ENCODE data around the gene PTPN14. TPM values are rescaled to one million over a fixed set of nuclear protein-coding genes. Genes with fewer than 3 reads are reported as not detected.

The PTPN14 gene
- total and polyA plus RNA-seq, 2 of the 4 experiments (the other 2 are of a cell fraction), result 21.5 to 31.7 TPM

GRCh38 chr1:214518361-214518760, 33.0 kb downstream of the PTPN14 start:
- no peak overlapping the region for H3K14ac ChIP-seq (replicated peaks; ENCODE audit: low read depth, low read length)
- peak overlapping the region in 1 of 2 experiments; percentile 47; a peak in 1 of 4 replicates for H4K8ac ChIP-seq (ENCODE audit: low read depth in 2 of 2, low read length in 2 of 2)
- H4K5ac ChIP-seq (ENCODE audit: low read depth, low read length), result no peak overlapping the region
- DNase-seq, result peak; percentile 44
- H2BK15ac ChIP-seq (ENCODE audit: low read depth, low read length), result no peak overlapping the region
- no TSS peak for BruUV-seq (replicated peaks)
- H3K27ac ChIP-seq (ENCODE audit: insufficient read depth, low read length), result peak overlapping the region; percentile 74; the same call in 1 of the 2 replicates
- peaks cover 29 to 89% of the 10 kb centered on the region in 2 experiments for H3K79me1 ChIP-seq (ENCODE audit: low read depth in 1 of 2, low read length in 2 of 2)
- H4K20me1 ChIP-seq (ENCODE audit: insufficient read depth, low read length), result peaks cover 71% of the 10 kb centered on the region
- POLR2A ChIA-PET (ENCODE audit: unreplicated experiment), result no interaction called here
- no peak overlapping the region for H3K9ac ChIP-seq (ENCODE audit: low read depth, low read length)
- peak overlapping the region; percentile 72; the same call in 1 of the 2 replicates for H2AK5ac ChIP-seq (ENCODE audit: low read depth, low read length)
- no peaks in the 10 kb centered on the region for H3K9me3 ChIP-seq (ENCODE audit: control insufficient read depth, insufficient read depth, low read length)
- H3K4ac ChIP-seq (ENCODE audit: low read depth, low read length), result peak overlapping the region; percentile 50
- H3K4me3 ChIP-seq (ENCODE audit: insufficient read depth, low read depth, low read length), result no peak overlapping the region
- peak overlapping the region; percentile 12; the same call in 1 of the 2 replicates for H3K4me2 ChIP-seq (ENCODE audit: low read depth, low read length)
- TF ChIP-seq NFE2L2 (IDR thresholded peaks at IDR 0.05; ENCODE audit: low read depth, low read length), result no peak
- no peak for TF ChIP-seq RCOR1 (IDR thresholded peaks at IDR 0.05; ENCODE audit: insufficient replicate concordance, low read length)
- TF ChIP-seq SMC3 (IDR thresholded peaks at IDR 0.05; ENCODE audit: low read depth, low read length), result no peak
- TF ChIP-seq, protein P1, sequence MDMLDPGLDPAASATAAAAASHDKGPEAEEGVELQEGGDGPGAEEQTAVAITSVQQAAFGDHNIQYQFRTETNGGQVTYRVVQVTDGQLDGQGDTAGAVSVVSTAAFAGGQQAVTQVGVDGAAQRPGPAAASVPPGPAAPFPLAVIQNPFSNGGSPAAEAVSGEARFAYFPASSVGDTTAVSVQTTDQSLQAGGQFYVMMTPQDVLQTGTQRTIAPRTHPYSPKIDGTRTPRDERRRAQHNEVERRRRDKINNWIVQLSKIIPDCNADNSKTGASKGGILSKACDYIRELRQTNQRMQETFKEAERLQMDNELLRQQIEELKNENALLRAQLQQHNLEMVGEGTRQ (IDR thresholded peaks at IDR 0.05; ENCODE audit: low read depth, low read length), result no peak
- TF ChIP-seq POLR2A (IDR thresholded peaks at IDR 0.05; ENCODE audit: low read depth, low read length), result no peak
- no peak for TF ChIP-seq MXI1 (IDR thresholded peaks at IDR 0.05; ENCODE audit: borderline replicate concordance, low read depth, low read length)
- no peak for TF ChIP-seq RFX5 (IDR thresholded peaks at IDR 0.05; ENCODE audit: low read depth, low read length)
- TF ChIP-seq CHD1 (IDR thresholded peaks at IDR 0.05; ENCODE audit: low read depth, low read length), result no peak
- no peak for TF ChIP-seq MAFK (IDR thresholded peaks at IDR 0.05; ENCODE audit: low read depth, low read length)
- TF ChIP-seq CEBPB (IDR thresholded peaks at IDR 0.05; ENCODE audit: low read depth, low read length), result no peak
- TF ChIP-seq MAZ (IDR thresholded peaks at IDR 0.05; ENCODE audit: borderline replicate concordance, low read depth, low read length), result no peak
- TF ChIP-seq CTCF (conservative IDR thresholded peaks at IDR 0.05; ENCODE audit: low read depth, low read length), result no peak
- no peak for TF ChIP-seq RAD21 (IDR thresholded peaks at IDR 0.05; ENCODE audit: low read length)
- no peak for TF ChIP-seq FOS (IDR thresholded peaks at IDR 0.05; ENCODE audit: low read depth, low read length)
- peaks cover 19% of the 10 kb centered on the region for H3K9me1 ChIP-seq (ENCODE audit: insufficient read depth, low read length)
- dilution Hi-C loops (cut with HindIII; ENCODE audit: low sequenced_read_pairs, unreplicated experiment), result no loop called here
- H2BK5ac ChIP-seq (ENCODE audit: low read depth, low read length, poor library complexity, severe bottlenecking), result peak overlapping the region; percentile 73
- no peak overlapping the region; the same call in 1 of the 2 replicates for H2BK120ac ChIP-seq (ENCODE audit: low read depth, low read length)
- no peaks in the 10 kb centered on the region for H3K27me3 ChIP-seq (ENCODE audit: control insufficient read depth, insufficient read depth, low read length)
- CTCF ChIA-PET, result no interaction called here
- H3K4me1 ChIP-seq (ENCODE audit: control insufficient read depth, insufficient read depth, low read length), result peaks cover 23% of the 10 kb centered on the region
- H3K23ac ChIP-seq (ENCODE audit: low read depth, low read length), result no peak overlapping the region
- H2AFZ ChIP-seq (replicated peaks; ENCODE audit: low read length, poor library complexity), result no peak overlapping the region
- no peak overlapping the region for H2AK9ac ChIP-seq (replicated peaks; ENCODE audit: low read depth, low read length, poor library complexity)
- no peak overlapping the region for H3K56ac ChIP-seq (ENCODE audit: extremely low read depth, insufficient read depth, low read length)
- H3K36me3 ChIP-seq (ENCODE audit: control insufficient read depth, insufficient read depth, low read length), result no peaks in the 10 kb centered on the region
- no peak overlapping the region; the same call in 1 of the 2 replicates for H3K18ac ChIP-seq (ENCODE audit: low read depth, low read length)
- in situ Hi-C loops (cut with MboI; ENCODE audit: low sequenced_read_pairs), result no loop called here
- intact Hi-C loops (cut with micrococcal nuclease), result no loop called here
- peak overlapping the region; percentile 88; the same call in 1 of the 2 replicates for H2BK20ac ChIP-seq (ENCODE audit: low read depth, low read length)
- peak; percentile 72 for ATAC-seq (ENCODE audit: low read depth)
- no peak overlapping the region for H4K91ac ChIP-seq (ENCODE audit: insufficient read depth, low read depth, low read length)

Measured in IMR-90 (cell line).